Tibial nerve (tissue), 3 donors: Measurements from ENCODE around the gene C19orf25.

Source experiments
- POLR2A ChIP-seq, 2 donors: fragments of 450-650 bp; IDR thresholded peaks; one replicate each; pipeline ENCODE4 v1.6.1; 2017; ENCODE audit warnings: antibody characterized with exemption in 2 of 2, mild to moderate bottlenecking in 2 of 2, moderate library complexity in 2 of 2
- TF ChIP-seq, protein P1 (sequence below), 5 experiments: fragments of 200-600 bp in 3 of 5; fragments of 450-650 bp in 2 of 5; sonication (generic) in 3 of 5; IDR thresholded peaks; one replicate each; pipeline ENCODE4 v1.5.1; 2016 to 2019; ENCODE audit warnings: antibody characterized with exemption in 5 of 5, mild to moderate bottlenecking in 3 of 5, moderate library complexity in 2 of 5

DNA sequence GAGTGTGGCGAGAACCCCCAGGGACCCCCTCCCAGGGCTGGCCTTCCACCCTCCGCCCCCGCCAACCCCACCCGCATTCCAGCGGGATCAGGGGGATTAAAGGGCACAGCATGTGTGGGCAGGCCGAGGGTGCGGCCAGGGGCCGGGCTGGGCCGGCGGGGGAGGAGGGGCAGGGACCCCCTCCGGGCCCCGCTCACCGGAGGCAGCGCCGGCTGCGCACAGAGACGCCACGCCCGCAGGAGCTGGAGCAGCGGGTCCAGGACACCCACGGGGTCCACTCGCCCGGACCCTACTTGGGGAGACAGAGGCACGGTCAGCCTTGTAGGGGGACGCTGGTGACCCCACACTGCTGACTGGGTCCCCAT lies 31.4 kb upstream of the C19orf25 start:
- TF ChIP-seq, protein P1, sequence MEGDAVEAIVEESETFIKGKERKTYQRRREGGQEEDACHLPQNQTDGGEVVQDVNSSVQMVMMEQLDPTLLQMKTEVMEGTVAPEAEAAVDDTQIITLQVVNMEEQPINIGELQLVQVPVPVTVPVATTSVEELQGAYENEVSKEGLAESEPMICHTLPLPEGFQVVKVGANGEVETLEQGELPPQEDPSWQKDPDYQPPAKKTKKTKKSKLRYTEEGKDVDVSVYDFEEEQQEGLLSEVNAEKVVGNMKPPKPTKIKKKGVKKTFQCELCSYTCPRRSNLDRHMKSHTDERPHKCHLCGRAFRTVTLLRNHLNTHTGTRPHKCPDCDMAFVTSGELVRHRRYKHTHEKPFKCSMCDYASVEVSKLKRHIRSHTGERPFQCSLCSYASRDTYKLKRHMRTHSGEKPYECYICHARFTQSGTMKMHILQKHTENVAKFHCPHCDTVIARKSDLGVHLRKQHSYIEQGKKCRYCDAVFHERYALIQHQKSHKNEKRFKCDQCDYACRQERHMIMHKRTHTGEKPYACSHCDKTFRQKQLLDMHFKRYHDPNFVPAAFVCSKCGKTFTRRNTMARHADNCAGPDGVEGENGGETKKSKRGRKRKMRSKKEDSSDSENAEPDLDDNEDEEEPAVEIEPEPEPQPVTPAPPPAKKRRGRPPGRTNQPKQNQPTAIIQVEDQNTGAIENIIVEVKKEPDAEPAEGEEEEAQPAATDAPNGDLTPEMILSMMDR (IDR thresholded peaks at IDR 0.05) = no peak
- no peak for TF ChIP-seq POLR2A (IDR thresholded peaks at IDR 0.05)
